SK-N-SH treated with all-trans-retinoic acid at 6 μM for 48 hours (cell line): ENCODE measurements around the gene PADI2.

ENCODE experiments used
- ATAC-seq: fragments of 200-7000 bp; cut with Tn5 transposase; 3 replicates; pipeline ENCODE4 v1.9.1; 2020; ENCODE audit warnings: mild to moderate bottlenecking, moderate library complexity
- ARNTL ChIP-seq: fragments of 450-650 bp; formaldehyde crosslinking; IDR thresholded peaks from 2 replicates; pipeline ENCODE4 v1.5.0; 2020; ENCODE audit warnings: low read depth, mild to moderate bottlenecking, moderate library complexity, borderline replicate concordance
- BACH2 ChIP-seq: fragments of 250-450 bp; sonication (Bioruptor Pico); IDR thresholded peaks from 2 replicates; pipeline ENCODE4 v1.9.0; 2021; ENCODE audit warnings: mild to moderate bottlenecking, borderline replicate concordance
- CREB5 ChIP-seq: fragments of 250-450 bp; sonication (Bioruptor Pico); IDR thresholded peaks from 2 replicates; pipeline ENCODE4 v1.5.1; 2020; ENCODE audit warnings: low read depth, mild to moderate bottlenecking, moderate library complexity
- CSDC2 ChIP-seq: fragments of 250-450 bp; sonication (Bioruptor Pico); IDR thresholded peaks from 2 replicates; pipeline ENCODE4 v1.5.0; 2020; ENCODE audit warnings: mild to moderate bottlenecking, moderate library complexity
- ESRRG ChIP-seq: fragments of 250-450 bp; sonication (Bioruptor Pico); IDR thresholded peaks from 2 replicates; pipeline ENCODE4 v1.6.1; 2021; ENCODE audit warnings: mild to moderate bottlenecking
- GLIS3 ChIP-seq: fragments of 250-450 bp; sonication (Bioruptor Pico); IDR thresholded peaks from 2 replicates; pipeline ENCODE4 v1.5.0; 2020; ENCODE audit warnings: mild to moderate bottlenecking, moderate library complexity
- OSR1 ChIP-seq: fragments of 250-450 bp; sonication (Bioruptor Pico); IDR thresholded peaks from 2 replicates; pipeline ENCODE4 v1.8.0; 2022; ENCODE audit warnings: moderate library complexity, mild to moderate bottlenecking, inconsistent platforms
- PATZ1 ChIP-seq: fragments of 250-450 bp; sonication (Bioruptor Pico); IDR thresholded peaks from 2 replicates; pipeline ENCODE4 v1.8.0; 2020; ENCODE audit warnings: mild to moderate bottlenecking, moderate library complexity, borderline replicate concordance
- POU6F1 ChIP-seq: fragments of 250-450 bp; sonication (Bioruptor Pico); IDR thresholded peaks from 2 replicates; pipeline ENCODE4 v1.8.0; 2021; ENCODE audit warnings: low read depth, mild to moderate bottlenecking, moderate library complexity, borderline replicate concordance
- RARB ChIP-seq: fragments of 250-450 bp; sonication (Bioruptor Pico); IDR thresholded peaks from 2 replicates; pipeline ENCODE4 v1.8.0; 2021; ENCODE audit warnings: mild to moderate bottlenecking, moderate library complexity
- SNAI2 ChIP-seq: fragments of 250-450 bp; sonication (Bioruptor Pico); IDR thresholded peaks from 2 replicates; pipeline ENCODE4 v1.5.0; 2020; ENCODE audit warnings: mild to moderate bottlenecking, moderate library complexity
- TCF4 ChIP-seq: fragments of 250-450 bp; sonication (Bioruptor Pico); IDR thresholded peaks from 2 replicates; pipeline ENCODE4 v1.8.0; 2021; ENCODE audit warnings: mild to moderate bottlenecking, moderate library complexity, borderline replicate concordance
- ZC3H10 ChIP-seq: fragments of 250-450 bp; sonication (Bioruptor Pico); IDR thresholded peaks from 2 replicates; pipeline ENCODE4 v1.5.1; 2021; ENCODE audit warnings: mild to moderate bottlenecking, moderate library complexity
- ZFP3 ChIP-seq: fragments of 250-450 bp; sonication (Bioruptor Pico); IDR thresholded peaks from 2 replicates; pipeline ENCODE4 v1.5.0; 2020; ENCODE audit warnings: mild to moderate bottlenecking, moderate library complexity
- ZFP30 ChIP-seq: fragments of 450-650 bp; formaldehyde crosslinking; IDR thresholded peaks from 2 replicates; pipeline ENCODE4 v1.5.0; 2022; ENCODE audit warnings: mild to moderate bottlenecking, moderate library complexity
- ZNF565 ChIP-seq: fragments of 450-650 bp; formaldehyde crosslinking; conservative IDR thresholded peaks from 2 replicates; pipeline ENCODE4 v1.5.0; 2020; ENCODE audit warnings: low read depth, mild to moderate bottlenecking, moderate library complexity
- ZNF8 ChIP-seq: fragments of 450-650 bp; formaldehyde crosslinking; IDR thresholded peaks from 2 replicates; pipeline ENCODE4 v1.5.0; 2020; ENCODE audit warnings: mild to moderate bottlenecking, moderate library complexity
- TF ChIP-seq, protein P1 (sequence below): fragments of 250-450 bp; sonication (Bioruptor Pico); IDR thresholded peaks from 2 replicates; pipeline ENCODE4 v1.5.0; 2020; ENCODE audit warnings: mild to moderate bottlenecking, moderate library complexity

PADI2 gene

DNA sequence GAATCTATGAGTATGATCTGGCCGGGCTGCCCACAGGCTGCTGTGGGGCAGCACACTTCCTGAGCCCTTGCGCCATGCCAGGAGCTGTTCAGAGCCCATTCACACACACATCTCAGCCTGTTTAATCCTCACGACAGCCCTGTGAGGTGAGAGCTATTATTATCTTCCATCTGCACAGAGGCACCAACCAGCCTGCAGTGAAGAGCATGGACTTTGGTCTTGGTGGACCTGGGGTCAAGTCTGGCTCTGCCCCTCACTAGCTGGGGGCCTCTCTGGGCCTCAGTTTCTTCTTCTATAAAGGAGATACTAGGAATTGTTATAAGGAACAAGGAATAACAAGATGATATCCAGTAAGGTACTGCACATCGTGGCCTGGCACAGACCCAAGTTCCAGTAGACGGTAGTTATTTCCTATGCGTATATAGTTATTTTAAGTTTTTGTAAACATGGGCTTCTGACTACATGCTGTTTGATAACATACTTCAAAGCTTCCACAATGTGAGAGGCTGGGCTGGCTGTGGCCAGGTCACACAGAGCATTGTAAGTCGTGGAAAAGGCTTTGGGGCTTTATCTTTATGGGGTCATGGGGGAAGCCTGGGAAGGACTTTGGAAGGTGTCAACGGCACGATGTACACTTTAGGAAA, 3.4 kb upstream of the PADI2 start:
- TF ChIP-seq PATZ1 (CRISPR knock-in tag) (no peak), BACH2 (CRISPR knock-in tag) (no peak), ESRRG (CRISPR knock-in tag) (no peak), SNAI2 (no peak), ZNF565 (CRISPR knock-in tag) (no peak), OSR1 (no peak), TCF4 (CRISPR knock-in tag) (no peak), ZFP3 (CRISPR knock-in tag) (no peak), GLIS3 (no peak), ARNTL (no peak)
- TF ChIP-seq, protein P1, sequence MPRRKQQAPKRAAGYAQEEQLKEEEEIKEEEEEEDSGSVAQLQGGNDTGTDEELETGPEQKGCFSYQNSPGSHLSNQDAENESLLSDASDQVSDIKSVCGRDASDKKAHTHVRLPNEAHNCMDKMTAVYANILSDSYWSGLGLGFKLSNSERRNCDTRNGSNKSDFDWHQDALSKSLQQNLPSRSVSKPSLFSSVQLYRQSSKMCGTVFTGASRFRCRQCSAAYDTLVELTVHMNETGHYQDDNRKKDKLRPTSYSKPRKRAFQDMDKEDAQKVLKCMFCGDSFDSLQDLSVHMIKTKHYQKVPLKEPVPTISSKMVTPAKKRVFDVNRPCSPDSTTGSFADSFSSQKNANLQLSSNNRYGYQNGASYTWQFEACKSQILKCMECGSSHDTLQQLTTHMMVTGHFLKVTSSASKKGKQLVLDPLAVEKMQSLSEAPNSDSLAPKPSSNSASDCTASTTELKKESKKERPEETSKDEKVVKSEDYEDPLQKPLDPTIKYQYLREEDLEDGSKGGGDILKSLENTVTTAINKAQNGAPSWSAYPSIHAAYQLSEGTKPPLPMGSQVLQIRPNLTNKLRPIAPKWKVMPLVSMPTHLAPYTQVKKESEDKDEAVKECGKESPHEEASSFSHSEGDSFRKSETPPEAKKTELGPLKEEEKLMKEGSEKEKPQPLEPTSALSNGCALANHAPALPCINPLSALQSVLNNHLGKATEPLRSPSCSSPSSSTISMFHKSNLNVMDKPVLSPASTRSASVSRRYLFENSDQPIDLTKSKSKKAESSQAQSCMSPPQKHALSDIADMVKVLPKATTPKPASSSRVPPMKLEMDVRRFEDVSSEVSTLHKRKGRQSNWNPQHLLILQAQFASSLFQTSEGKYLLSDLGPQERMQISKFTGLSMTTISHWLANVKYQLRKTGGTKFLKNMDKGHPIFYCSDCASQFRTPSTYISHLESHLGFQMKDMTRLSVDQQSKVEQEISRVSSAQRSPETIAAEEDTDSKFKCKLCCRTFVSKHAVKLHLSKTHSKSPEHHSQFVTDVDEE (CRISPR knock-in tag): no peak
- ATAC-seq: no peak

- ATAC-seq: no peak
- no peak for TF ChIP-seq SNAI2
- TF ChIP-seq OSR1: no peak
- no peak for TF ChIP-seq RARB (CRISPR knock-in tag)
- no peak for TF ChIP-seq ZNF8 (CRISPR knock-in tag)
- no peak for TF ChIP-seq ZFP30 (CRISPR knock-in tag)
- TF ChIP-seq ARNTL: no peak
- TF ChIP-seq, protein P1 (CRISPR knock-in tag): no peak
- TF ChIP-seq ESRRG (CRISPR knock-in tag): no peak
- no peak for TF ChIP-seq CREB5 (CRISPR knock-in tag)
- no peak for TF ChIP-seq POU6F1
- TF ChIP-seq ZC3H10 (CRISPR knock-in tag): no peak
- TF ChIP-seq CSDC2 (CRISPR knock-in tag): no peak
- no peak for TF ChIP-seq PATZ1 (CRISPR knock-in tag)
- TF ChIP-seq, all 23 proteins: peak for 0
Observed at GRCh38 chr1:17121881-17122280, 2.6 kb upstream of the PADI2 start.
